Lung (tissue), 12 donors: ENCODE measurements around the gene COL18A1. TPM values are rescaled to one million over a fixed set of nuclear protein-coding genes. Genes with fewer than 3 reads are reported as not detected.

Source experiments
- ATAC-seq: fragments of 200-7000 bp; cut with Tn5 transposase; one replicate; pipeline ENCODE4 v1.9.1; 2020; ENCODE audit warnings: moderate number of reproducible peaks; ENCODE audit not compliant: insufficient read depth, low FRiP score
- DNase-seq, 3 donors: peaks; one replicate each; pipeline ENCODE4 v3.0.0-alpha.2; 2013 to 2017
- H3K27ac ChIP-seq, 2 donors: one replicate each; pipeline ENCODE4 v1.5.1; 2013; ENCODE audit warnings: mild to moderate bottlenecking in 2 of 2, moderate library complexity in 2 of 2, control low read depth in 1 of 2, inconsistent platforms in 1 of 2, low read depth in 1 of 2, low read length in 1 of 2
- H3K27me3 ChIP-seq, 3 donors: one replicate each; pipeline ENCODE4 v1.5.1; 2013; ENCODE audit warnings: low read length in 2 of 3; ENCODE audit not compliant: control insufficient read depth in 3 of 3, insufficient read depth in 3 of 3
- H3K36me3 ChIP-seq, 4 donors: one replicate each; pipeline ENCODE4 v1.5.1; 2013; ENCODE audit warnings: low read length in 4 of 4, mild to moderate bottlenecking in 1 of 4, moderate library complexity in 1 of 4; ENCODE audit not compliant: control insufficient read depth in 4 of 4, insufficient read depth in 4 of 4
- H3K4me1 ChIP-seq, 5 donors: one replicate each; pipeline ENCODE4 v1.5.1; 2013; ENCODE audit warnings: low read length in 5 of 5, mild to moderate bottlenecking in 2 of 5, moderate library complexity in 1 of 5; ENCODE audit not compliant: control insufficient read depth in 5 of 5, insufficient read depth in 5 of 5
- H3K4me3 ChIP-seq: one replicate; pipeline ENCODE4 v1.5.1; 2013; ENCODE audit warnings: mild to moderate bottlenecking, control low read depth, moderate library complexity
- H3K9ac ChIP-seq, 2 donors: one replicate each; pipeline ENCODE4 v1.5.1; 2013; ENCODE audit warnings: low read length in 2 of 2, control low read depth in 1 of 2; ENCODE audit not compliant: insufficient read depth in 1 of 2
- H3K9me3 ChIP-seq, 4 donors: one replicate each; pipeline ENCODE4 v1.5.1; 2013; ENCODE audit warnings: low read length in 3 of 4, mild to moderate bottlenecking in 1 of 4, moderate library complexity in 1 of 4; ENCODE audit not compliant: control insufficient read depth in 4 of 4, insufficient read depth in 3 of 4
- WGBS, 2 donors: extraction: QIAGEN DNeasy Blood & Tissue Kit; methylation state at CpG; one replicate each; pipeline ENCODE4 v1.1.7; 2013; 5-methylcytosine and 5-hydroxymethylcytosine counted together
- polyA plus RNA-seq, 2 donors: library from polyadenylated mRNA; stranded (reverse); fragments of 200-250 nt; gene quantifications; one replicate each; pipeline ENCODE4 v1.2.1, GENCODE V29; 2013
- total RNA-seq, 2 donors: library from RNA; depleted of rRNA in 1 of 2; stranded (reverse); fragments of >200 nt in 1 of 2; gene quantifications; one replicate each; pipeline ENCODE4 v1.2.1, GENCODE V29; 2014 to 2021
- TF ChIP-seq, protein P1 (sequence below): IDR thresholded peaks from 2 replicates; pipeline ENCODE4 v1.5.1; 2012; ENCODE audit warnings: mild to moderate bottlenecking; ENCODE audit errors: control extremely low read depth, extremely low read depth
- donor health status: control.
- donor health status: control.
- donor health status: Bipolar disorder and iron deficiency.
- donor health status: healthy.
- donor health status: DM: yes; HTN: yes; CAD: no.

The COL18A1 gene
- total and polyA plus RNA-seq, 4 donors = 42.7 to 102 (median 45.8) TPM

DNA sequence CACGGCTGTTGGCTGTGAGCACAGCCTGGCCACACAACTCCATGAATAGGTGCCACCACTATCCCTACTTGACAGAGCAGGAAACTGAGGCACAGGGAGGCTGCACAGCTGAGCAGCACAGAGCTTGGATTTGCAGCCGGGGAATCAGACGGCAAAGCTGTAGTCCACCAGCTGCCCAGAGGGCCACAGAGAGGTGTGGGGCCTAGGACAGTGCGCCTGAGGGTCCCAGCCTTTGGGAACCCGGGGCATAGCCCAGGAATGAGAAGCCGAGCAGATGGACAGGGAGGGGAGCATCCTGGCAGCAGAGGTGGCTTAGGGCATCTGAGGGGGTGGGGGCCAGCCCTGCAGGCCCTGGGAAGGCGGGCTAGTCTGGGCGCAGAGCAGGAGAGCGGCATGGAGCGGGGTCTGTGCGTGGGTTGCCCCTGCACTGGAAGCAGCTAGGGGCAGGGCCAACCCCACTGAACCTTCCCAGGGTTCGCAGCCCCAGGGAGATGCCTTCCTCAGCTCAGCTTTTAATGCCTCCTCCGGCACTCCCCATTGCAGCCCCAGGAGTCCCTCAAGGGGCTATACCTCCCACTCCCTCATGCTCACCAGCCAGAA lies 46.2 kb upstream of the COL18A1 start:
- TF ChIP-seq, protein P1, sequence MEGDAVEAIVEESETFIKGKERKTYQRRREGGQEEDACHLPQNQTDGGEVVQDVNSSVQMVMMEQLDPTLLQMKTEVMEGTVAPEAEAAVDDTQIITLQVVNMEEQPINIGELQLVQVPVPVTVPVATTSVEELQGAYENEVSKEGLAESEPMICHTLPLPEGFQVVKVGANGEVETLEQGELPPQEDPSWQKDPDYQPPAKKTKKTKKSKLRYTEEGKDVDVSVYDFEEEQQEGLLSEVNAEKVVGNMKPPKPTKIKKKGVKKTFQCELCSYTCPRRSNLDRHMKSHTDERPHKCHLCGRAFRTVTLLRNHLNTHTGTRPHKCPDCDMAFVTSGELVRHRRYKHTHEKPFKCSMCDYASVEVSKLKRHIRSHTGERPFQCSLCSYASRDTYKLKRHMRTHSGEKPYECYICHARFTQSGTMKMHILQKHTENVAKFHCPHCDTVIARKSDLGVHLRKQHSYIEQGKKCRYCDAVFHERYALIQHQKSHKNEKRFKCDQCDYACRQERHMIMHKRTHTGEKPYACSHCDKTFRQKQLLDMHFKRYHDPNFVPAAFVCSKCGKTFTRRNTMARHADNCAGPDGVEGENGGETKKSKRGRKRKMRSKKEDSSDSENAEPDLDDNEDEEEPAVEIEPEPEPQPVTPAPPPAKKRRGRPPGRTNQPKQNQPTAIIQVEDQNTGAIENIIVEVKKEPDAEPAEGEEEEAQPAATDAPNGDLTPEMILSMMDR = no peak
- Histone ChIP-seq H3K4me1 (peaks cover 0 to 34% (median 18%) of the 10 kb centered on the region in 5 donors), H3K4me3 (no peak overlapping the region), H3K9ac (no peak overlapping the region), H3K27me3 (no peaks in the 10 kb centered on the region), H3K9me3 (peaks cover 0 to 1% (median 0%) of the 10 kb centered on the region in 4 donors), H3K36me3 (no peaks in the 10 kb centered on the region), H3K27ac (no peak overlapping the region)
- WGBS, 2 donors = 95 to 96% methylated on average over 13 of the region's 13 CpGs
- DNase-seq (no peak), ATAC-seq (no peak)

DNA sequence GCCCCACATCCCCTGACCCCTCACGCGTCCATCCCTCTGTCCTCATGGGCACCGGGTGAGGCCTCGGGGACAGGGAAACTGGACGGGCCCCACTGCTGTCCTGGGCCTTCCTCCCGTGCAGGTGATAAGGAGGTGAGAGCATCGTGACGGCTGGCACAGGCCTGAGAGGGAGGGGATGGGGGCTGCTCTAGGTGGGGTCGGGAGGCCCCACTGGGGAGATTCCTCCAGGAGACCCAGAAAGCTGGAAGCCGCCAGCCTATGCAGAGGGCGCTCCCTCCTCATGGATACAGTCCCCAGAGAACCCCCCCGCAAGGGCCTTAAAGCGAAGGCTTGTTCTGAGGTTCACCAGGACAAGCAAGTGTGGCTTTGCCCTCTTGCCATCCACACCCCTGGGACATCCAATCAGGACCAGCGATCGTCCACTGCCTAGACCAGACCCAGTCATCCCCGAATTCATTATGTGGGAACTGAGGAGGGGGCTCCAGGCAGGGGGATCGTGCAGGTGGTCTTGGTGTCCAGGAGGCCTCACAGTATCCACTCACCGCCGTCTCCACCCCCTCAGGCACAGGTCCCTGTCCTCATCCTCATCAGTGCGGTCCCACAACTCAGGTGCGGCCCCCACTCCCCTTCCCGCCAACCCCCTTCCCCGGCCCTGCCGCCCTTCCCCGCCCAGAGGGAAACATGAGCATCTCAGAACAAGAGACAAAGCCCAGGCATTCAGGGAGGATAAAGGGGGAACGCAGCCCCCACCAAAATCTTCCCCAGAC lies 45.3 kb upstream of the COL18A1 start:
- ATAC-seq (no peak), DNase-seq (no peak)
- Histone ChIP-seq H3K36me3 (no peaks in the 10 kb centered on the region), H3K9me3 (no peaks in the 10 kb centered on the region), H3K27me3 (no peaks in the 10 kb centered on the region), H3K4me3 (no peak overlapping the region), H3K4me1 (peaks cover 0 to 42% (median 18%) of the 10 kb centered on the region in 5 donors), H3K27ac (no peak overlapping the region), H3K9ac (no peak overlapping the region)
- TF ChIP-seq, protein P1 = no peak
- WGBS, 2 donors = 87 to 94% methylated on average over 26 of the region's 26 CpGs

DNA sequence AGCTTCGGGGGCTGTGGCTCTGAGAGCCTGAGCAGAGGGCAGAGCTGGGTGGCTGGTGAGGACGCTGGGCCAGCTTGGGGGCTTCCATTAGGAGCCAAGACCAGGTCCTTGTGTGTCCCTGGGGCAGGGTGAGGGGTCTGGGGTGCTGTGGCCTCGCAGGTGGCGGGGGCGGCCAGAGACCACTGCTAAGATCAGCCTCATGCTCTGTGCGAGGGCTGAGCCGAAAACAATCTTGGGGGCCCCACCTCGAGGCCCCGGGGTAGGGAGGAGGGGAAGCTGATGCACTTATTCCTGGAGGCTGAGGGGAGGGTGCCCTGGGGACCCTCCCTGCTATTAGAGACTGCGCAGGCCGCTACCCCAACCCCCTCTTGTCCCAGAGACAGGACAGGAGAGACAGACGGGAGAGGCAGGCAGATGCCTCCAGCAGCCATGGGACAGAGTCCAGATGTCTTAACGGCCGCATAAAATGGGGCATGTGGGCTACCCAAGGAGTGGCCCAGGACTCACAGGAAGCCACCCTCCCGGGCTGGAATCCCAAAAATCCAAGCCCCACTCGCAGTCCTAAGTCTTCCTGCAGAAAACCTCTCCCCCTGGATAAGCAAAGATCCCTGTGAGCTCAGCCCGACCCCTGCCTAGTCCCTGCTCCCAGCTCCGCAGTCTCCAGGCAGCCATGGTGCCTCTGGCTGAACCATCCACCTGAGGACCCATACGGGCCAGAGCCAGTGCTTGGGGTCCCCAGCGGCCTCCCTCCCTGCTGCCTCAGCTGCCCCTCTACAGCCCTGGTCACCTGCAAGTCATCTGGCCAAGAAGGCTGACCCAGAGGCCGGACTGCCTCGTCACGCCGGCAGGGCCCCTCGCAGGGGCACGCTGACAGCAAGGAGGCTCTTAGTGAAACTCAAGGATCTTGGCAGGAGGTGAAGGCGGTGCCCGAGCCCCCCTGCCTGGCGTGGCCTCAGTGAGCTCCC lies 43.6 kb upstream of the COL18A1 start:
- Histone ChIP-seq H3K27me3 (no peaks in the 10 kb centered on the region), H3K9me3 (no peaks in the 10 kb centered on the region), H3K4me1 (peaks cover 0 to 37% (median 11%) of the 10 kb centered on the region in 5 donors), H3K9ac (no peak overlapping the region), H3K27ac (no peak overlapping the region), H3K36me3 (no peaks in the 10 kb centered on the region), H3K4me3 (no peak overlapping the region)
- 80 to 88% methylated on average over 29 of the region's 29 CpGs for WGBS, 2 donors
- ATAC-seq (no peak), DNase-seq (no peak)
- TF ChIP-seq, protein P1 = no peak
